HG03039 (cell line): ENCODE measurements around the gene LEMD2.
A peak's percentile ranks its signal among the peaks of the same experiment; 100 is the strongest.
"Not testable (repeated sequence)": the region's sequence is repeated elsewhere in the genome, so short reads cannot be mapped to it uniquely, and the experiment has no call there.

Source experiments
- ATAC-seq: cut with Tn5 transposase; IDR thresholded peaks from one replicate; pipeline ENCODE4 v1.9.1; 2021; ENCODE audit warnings: mild to moderate bottlenecking, moderate library complexity; ENCODE audit not compliant: unreplicated experiment

The LEMD2 gene

GRCh38 chr6:33788694-33789549, at the start of gene LEMD2:
Gene LEMD2, minus strand, starts transcription at chr6:33789130. Its CDS starts 14 bp downstream, at chr6:33789116.
- peak; percentile 81 for ATAC-seq

GRCh38 chr6:33837971-33838665, 49.2 kb upstream of the LEMD2 start:
- ATAC-seq = no peak

GRCh38 chr6:33836806-33837469, 48.0 kb upstream of the LEMD2 start:
- ATAC-seq = no peak

DNA sequence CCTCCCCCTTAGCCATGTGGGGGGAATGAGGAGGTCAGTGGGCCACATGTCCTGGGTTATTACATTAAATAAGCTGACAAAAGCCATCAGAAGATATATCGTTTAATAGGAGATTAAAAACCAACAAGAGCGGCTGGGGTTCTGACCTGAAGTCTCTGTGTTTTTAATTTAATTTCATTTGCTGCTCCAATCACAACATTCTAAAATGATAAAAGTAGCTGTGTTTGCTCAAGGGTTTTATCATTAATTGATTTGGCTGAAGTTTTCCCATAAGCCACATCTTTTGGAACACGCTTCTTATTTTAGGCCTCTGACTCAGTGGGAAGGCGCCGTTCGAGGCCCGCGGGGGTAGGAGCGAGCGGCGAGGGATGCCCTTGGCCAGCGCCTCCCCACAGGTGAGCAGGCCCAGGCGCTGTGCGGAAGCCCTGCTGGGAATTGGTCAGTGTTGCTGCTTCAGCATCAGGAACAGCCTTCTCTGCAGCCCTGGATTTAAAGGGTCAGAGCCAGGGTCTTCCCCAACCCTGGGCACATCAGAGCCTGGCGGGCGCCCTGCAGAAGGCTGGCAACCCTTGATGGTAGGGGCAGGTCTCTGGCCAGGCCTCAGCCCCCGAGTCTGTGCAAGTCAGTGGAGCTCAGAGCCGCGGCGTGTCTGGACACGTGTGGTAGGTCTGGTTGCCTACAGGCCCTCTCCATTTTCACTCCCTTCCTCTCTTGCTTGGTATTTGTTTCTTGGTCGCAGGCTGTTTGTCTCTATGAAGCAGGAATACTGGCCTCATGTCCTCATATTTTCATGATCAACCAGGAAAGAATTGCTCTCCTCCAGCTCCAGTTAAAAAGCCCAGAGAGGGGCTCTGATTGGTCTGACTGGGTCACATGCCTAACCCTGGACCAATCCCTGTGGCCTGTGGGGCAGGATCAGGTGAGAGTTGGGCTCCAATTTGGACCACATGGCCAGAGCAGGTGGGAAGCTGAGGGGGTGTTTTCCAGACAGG, 45.8 kb upstream of the LEMD2 start:
- ATAC-seq = no peak

- no peak for ATAC-seq
Observed at GRCh38 chr6:33833599-33833998, 44.7 kb upstream of the LEMD2 start.

DNA sequence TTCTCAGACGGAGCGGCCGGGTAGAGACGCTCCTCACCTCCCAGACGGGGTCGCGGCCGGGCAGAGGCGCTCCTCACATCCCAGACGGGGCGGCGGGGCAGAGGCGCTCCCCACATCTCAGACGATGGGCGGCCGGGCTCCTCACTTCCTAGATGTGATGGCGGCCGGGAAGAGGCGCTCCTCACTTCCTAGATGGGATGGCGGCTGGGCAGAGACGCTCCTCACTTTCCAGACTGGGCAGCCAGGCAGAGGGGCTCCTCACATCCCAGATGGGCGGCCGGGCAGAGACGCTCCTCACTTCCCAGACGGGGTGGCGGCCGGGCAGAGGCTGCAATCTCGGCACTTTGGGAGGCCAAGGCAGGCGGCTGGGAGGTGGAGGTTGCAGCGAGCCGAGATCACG, 43.9 kb upstream of the LEMD2 start:
- ATAC-seq = not testable (repeated sequence)

- not testable (repeated sequence) for ATAC-seq
Observed at GRCh38 chr6:33831725-33832124, 42.8 kb upstream of the LEMD2 start.

- ATAC-seq = no peak
Observed at GRCh38 chr6:33830635-33831240, 41.8 kb upstream of the LEMD2 start.

DNA sequence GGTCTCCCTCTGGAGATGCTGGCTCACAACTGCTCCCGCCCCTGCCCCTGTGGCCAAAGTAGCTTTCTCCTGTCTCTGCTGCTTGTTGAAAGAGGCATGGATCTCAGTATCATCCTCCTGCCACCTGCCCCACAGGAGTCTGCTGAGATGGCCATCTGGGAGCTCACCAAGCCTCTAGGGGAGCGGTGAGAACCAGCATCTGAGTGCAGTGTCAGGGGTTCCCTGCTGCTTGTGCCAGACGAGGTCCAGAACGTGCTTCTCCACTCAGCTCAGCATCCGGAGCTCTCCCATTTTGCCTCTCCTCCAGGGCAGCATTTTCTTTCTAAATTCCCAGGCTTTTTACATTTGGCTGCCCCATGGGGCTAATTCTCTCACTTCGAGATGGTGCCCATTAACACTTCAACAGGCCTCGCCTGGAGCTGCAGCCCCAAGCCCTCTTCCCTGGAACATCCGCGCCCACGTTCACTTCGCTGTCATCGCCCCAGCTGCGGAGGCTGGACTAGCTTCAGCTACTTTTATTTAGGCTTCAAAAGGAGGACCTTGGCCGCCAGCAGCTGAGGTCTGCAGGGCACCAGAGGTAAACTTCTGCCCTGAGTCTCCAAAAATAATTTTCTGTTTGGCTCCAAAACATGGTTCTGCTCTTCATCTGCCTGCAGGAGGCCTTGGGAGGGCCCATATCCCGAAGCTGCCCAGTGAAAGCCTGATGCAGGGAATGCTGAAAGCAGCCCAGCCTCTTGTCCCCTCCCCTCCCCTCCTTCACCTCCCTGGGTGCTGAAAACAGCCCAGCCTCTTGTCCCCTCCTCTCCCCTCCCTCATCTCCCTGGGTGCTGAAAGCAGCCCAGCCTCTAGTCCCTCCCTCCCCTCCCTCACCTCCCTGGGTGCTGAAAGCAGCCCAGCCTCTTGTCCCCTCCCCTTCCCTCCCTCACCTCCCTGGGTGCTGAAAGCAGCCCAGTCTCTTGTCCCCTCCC, 40.1 kb upstream of the LEMD2 start:
- ATAC-seq = no peak

GRCh38 chr6:33828452-33828763, 39.5 kb upstream of the LEMD2 start:
- no peak for ATAC-seq

- no peak for ATAC-seq
Observed at GRCh38 chr6:33827546-33828451, 38.9 kb upstream of the LEMD2 start.

- no peak for ATAC-seq
Observed at GRCh38 chr6:33826537-33826936, 37.6 kb upstream of the LEMD2 start.

DNA sequence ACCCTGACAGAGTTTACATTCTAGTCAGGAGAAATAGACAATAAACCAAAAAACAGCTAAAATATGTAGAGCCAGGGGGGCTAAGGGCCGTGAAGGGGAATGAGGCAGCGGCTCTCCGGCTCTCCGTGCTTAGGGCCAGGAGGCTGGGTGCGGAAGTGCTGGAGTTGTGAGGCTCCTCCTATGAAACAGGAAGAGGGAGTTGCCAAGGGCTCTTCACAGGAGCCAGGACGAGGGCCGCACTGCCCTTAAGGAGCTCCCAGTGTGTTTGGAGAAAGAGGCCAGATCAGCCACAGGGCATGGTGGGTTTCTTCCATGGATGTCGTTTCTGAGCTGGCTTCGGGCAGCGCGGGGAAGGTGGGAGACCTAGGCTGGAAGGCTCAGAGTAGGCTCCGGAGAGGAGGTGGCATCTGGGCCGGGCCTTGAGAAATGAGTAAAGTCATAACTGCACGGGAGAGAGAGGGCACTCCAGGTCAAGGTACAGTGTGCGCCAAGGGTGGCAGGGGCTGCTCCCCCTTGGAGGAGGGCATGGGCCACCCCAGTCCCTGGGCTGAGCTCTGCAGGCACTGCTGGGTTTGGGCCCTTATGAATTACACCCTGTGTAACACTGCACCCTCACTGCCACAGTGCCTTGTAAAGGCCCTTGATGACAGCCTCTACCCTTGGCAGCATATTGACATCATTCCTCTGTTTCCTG, 35.7 kb upstream of the LEMD2 start:
- ATAC-seq = no peak

GRCh38 chr6:33823806-33824205, 34.9 kb upstream of the LEMD2 start:
- ATAC-seq = no peak

DNA sequence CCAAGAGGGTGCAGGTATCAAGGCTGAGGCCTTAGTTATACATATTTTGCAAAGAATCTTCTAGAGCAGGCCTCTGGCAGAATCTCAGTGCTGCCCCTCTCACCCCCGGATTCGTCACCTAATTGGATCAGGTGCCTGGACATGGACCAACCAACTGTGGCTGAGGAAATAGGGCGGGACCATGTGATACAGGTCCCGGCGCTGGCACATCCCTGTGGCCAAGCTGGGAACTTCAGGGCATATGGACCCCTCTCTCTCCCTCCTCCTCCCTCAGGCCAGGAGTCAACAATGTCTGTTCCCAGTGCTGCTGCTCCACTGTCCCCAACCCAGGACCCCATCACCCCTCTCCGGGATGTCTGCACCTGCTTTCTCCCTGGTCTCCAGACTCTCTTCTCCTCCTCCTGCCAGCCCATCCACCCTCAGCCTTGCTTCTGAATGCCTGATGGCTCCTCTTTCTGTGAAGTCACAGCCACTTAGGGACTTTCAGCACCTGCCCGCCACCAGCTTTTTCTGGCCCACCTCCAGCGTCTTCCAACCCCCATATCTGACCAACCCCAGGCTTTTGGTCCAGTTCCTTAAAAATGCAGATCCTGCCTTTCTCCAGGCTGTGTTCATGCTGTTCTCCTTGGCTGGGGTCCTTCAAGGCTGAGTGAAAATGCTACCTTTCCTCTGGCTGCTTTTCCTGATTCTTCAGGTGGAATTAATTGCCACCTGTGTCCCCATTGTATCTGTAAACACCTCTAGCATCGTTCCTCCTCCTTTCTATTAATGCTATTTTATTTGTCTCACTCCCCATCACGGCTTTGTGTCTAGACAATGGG, 33.9 kb upstream of the LEMD2 start:
- ATAC-seq = no peak

- no peak for ATAC-seq
Observed at GRCh38 chr6:33820784-33821520, 32.0 kb upstream of the LEMD2 start.
